ENCODE measurements around the gene PIP5K1B. TPM values are rescaled to one million over a fixed set of nuclear protein-coding genes. Genes with fewer than 3 reads are reported as not detected.
"Not testable (repeated sequence)": the region's sequence is repeated elsewhere in the genome, so short reads cannot be mapped to it uniquely, and the experiment has no call there.

The PIP5K1B gene
- total RNA-seq, 2 donors from 2014 or later = 3.9 to 7.1 TPM

GRCh38 chr9:68979538-68980314 is 274.7 kb downstream of the PIP5K1B start:
- DNase-seq (ENCODE audit: low spot score) = no peak
- TF ChIP-seq CTCF (IDR thresholded peaks at IDR 0.05) = no peak

GRCh38 chr9:68980341-68980914 is 275.4 kb downstream of the PIP5K1B start:
- no peaks in the 10 kb centered on the region for H3K4me1 ChIP-seq (ENCODE audit: control insufficient read depth in 1 of 2, low read depth in 2 of 2)
- ATAC-seq (ENCODE audit: insufficient number of reproducible peaks, low FRiP score, low read depth) (no peak), DNase-seq (ENCODE audit: low spot score) (no peak)
- no peak overlapping the region for H3K27ac ChIP-seq
- H3K27me3 ChIP-seq (replicated peaks; ENCODE audit: insufficient read depth) = no peaks in the 10 kb centered on the region
- H3K36me3 ChIP-seq = no peaks in the 10 kb centered on the region
- no peak overlapping the region for H3K4me3 ChIP-seq
- no peaks in the 10 kb centered on the region for H3K9me3 ChIP-seq
- TF ChIP-seq CTCF (IDR thresholded peaks at IDR 0.05) = no peak

More at GRCh38 chr9:68979538-68980314, 274.7 kb downstream of the PIP5K1B start:
- Histone ChIP-seq H3K4me3 (no peak overlapping the region), H3K27ac (no peak overlapping the region), H3K4me1 (ENCODE audit: control insufficient read depth in 1 of 2, low read depth in 2 of 2) (no peaks in the 10 kb centered on the region), H3K27me3 (replicated peaks; ENCODE audit: insufficient read depth) (no peaks in the 10 kb centered on the region), H3K9me3 (no peaks in the 10 kb centered on the region), H3K36me3 (no peaks in the 10 kb centered on the region)
- ATAC-seq (ENCODE audit: insufficient number of reproducible peaks, low FRiP score, low read depth) = no peak

GRCh38 chr9:68981789-68982188 is 276.7 kb downstream of the PIP5K1B start:
- Histone ChIP-seq H3K4me1 (ENCODE audit: control insufficient read depth in 1 of 2, low read depth in 2 of 2) (no peaks in the 10 kb centered on the region), H3K9me3 (no peaks in the 10 kb centered on the region), H3K27me3 (replicated peaks; ENCODE audit: insufficient read depth) (no peaks in the 10 kb centered on the region), H3K4me3 (no peak overlapping the region), H3K36me3 (no peaks in the 10 kb centered on the region), H3K27ac (no peak overlapping the region)
- no peak for ATAC-seq (ENCODE audit: insufficient number of reproducible peaks, low FRiP score, low read depth)
- no peak for TF ChIP-seq CTCF (IDR thresholded peaks at IDR 0.05)
- no peak for DNase-seq (ENCODE audit: low spot score)

- DNase-seq (ENCODE audit: low spot score) (no peak), ATAC-seq (ENCODE audit: insufficient number of reproducible peaks, low FRiP score, low read depth) (no peak)
- no peaks in the 10 kb centered on the region for H3K36me3 ChIP-seq
- no peaks in the 10 kb centered on the region for H3K4me1 ChIP-seq (ENCODE audit: control insufficient read depth in 1 of 2, low read depth in 2 of 2)
- H3K27ac ChIP-seq = no peak overlapping the region
- no peak overlapping the region for H3K4me3 ChIP-seq
- no peaks in the 10 kb centered on the region for H3K9me3 ChIP-seq
- H3K27me3 ChIP-seq (replicated peaks; ENCODE audit: insufficient read depth) = no peaks in the 10 kb centered on the region
- TF ChIP-seq CTCF (IDR thresholded peaks at IDR 0.05) = no peak
Observed at GRCh38 chr9:68983008-68983411, 278.0 kb downstream of the PIP5K1B start.

GRCh38 chr9:68983522-68984424 is 278.7 kb downstream of the PIP5K1B start:
- no peak for TF ChIP-seq CTCF (IDR thresholded peaks at IDR 0.05)
- Histone ChIP-seq H3K27me3 (replicated peaks; ENCODE audit: insufficient read depth) (no peaks in the 10 kb centered on the region), H3K4me3 (no peak overlapping the region), H3K9me3 (no peaks in the 10 kb centered on the region), H3K36me3 (no peaks in the 10 kb centered on the region), H3K27ac (no peak overlapping the region), H3K4me1 (ENCODE audit: control insufficient read depth in 1 of 2, low read depth in 2 of 2) (no peaks in the 10 kb centered on the region)
- ATAC-seq (ENCODE audit: insufficient number of reproducible peaks, low FRiP score, low read depth) (no peak), DNase-seq (ENCODE audit: low spot score) (no peak)

GRCh38 chr9:68986949-68987348 is 281.9 kb downstream of the PIP5K1B start:
- DNase-seq (ENCODE audit: low spot score); H3K4me1 ChIP-seq (ENCODE audit: control insufficient read depth in 1 of 2, low read depth in 2 of 2); H3K9me3 ChIP-seq; H3K27ac ChIP-seq; H3K36me3 ChIP-seq; ATAC-seq (ENCODE audit: insufficient number of reproducible peaks, low FRiP score, low read depth); H3K4me3 ChIP-seq; H3K27me3 ChIP-seq (replicated peaks; ENCODE audit: insufficient read depth): not testable (repeated sequence)
